WTC11 (cell line): Measurements from ENCODE around the gene PRRC2A.

ENCODE experiments used
- ATF3 ChIP-seq: sonication (generic); formaldehyde crosslinking; conservative IDR thresholded peaks from 2 replicates; pipeline ENCODE4 v1.8.1; 2022; ENCODE audit warnings: mild to moderate bottlenecking, missing genetic modification reagents
- FOXJ3 ChIP-seq: sonication (generic); formaldehyde crosslinking; IDR thresholded peaks from 2 replicates; pipeline ENCODE4 v1.9.0; 2021; ENCODE audit warnings: missing genetic modification reagents, mild to moderate bottlenecking, borderline replicate concordance
- NR1H2 ChIP-seq: sonication (generic); formaldehyde crosslinking; IDR thresholded peaks from 2 replicates; pipeline ENCODE4 v1.9.0; 2021; ENCODE audit warnings: mild to moderate bottlenecking, moderate library complexity, missing genetic modification reagents
- SMAD3 ChIP-seq: sonication (generic); formaldehyde crosslinking; IDR thresholded peaks from 2 replicates; pipeline ENCODE4 v1.8.0; 2022; ENCODE audit warnings: missing genetic modification reagents, mild to moderate bottlenecking, borderline replicate concordance
- STAT6 ChIP-seq: sonication (generic); formaldehyde crosslinking; conservative IDR thresholded peaks from 2 replicates; pipeline ENCODE4 v1.8.1; 2023; ENCODE audit warnings: mild to moderate bottlenecking, low read depth, missing genetic modification reagents, moderate library complexity
- ZSCAN18 ChIP-seq: fragments of 250-450 bp; sonication (Bioruptor Pico); IDR thresholded peaks from 2 replicates; pipeline ENCODE4 v2.1.2; 2022; ENCODE audit warnings: mild to moderate bottlenecking, moderate library complexity

GRCh38 chr6:31652925-31653724 is 32.6 kb downstream of the PRRC2A start:
- TF ChIP-seq FOXJ3 (CRISPR knock-in tag) = no peak
- TF ChIP-seq ZSCAN18 (CRISPR knock-in tag) = no peak
- TF ChIP-seq NR1H2 (CRISPR knock-in tag) = no peak
- no peak for TF ChIP-seq ATF3 (CRISPR knock-in tag)
- no peak for TF ChIP-seq STAT6 (CRISPR knock-in tag)
- TF ChIP-seq SMAD3 = no peak
